Right forelimb (tissue), 1 donor: ENCODE measurements around the gene SYNGR3.
"Not testable (repeated sequence)": the region's sequence is repeated elsewhere in the genome, so short reads cannot be mapped to it uniquely, and the experiment has no call there.

Experiments used
- DNase-seq: peaks from one replicate; pipeline ENCODE4 v3.0.0-alpha.2; 2018

SYNGR3 gene

DNA sequence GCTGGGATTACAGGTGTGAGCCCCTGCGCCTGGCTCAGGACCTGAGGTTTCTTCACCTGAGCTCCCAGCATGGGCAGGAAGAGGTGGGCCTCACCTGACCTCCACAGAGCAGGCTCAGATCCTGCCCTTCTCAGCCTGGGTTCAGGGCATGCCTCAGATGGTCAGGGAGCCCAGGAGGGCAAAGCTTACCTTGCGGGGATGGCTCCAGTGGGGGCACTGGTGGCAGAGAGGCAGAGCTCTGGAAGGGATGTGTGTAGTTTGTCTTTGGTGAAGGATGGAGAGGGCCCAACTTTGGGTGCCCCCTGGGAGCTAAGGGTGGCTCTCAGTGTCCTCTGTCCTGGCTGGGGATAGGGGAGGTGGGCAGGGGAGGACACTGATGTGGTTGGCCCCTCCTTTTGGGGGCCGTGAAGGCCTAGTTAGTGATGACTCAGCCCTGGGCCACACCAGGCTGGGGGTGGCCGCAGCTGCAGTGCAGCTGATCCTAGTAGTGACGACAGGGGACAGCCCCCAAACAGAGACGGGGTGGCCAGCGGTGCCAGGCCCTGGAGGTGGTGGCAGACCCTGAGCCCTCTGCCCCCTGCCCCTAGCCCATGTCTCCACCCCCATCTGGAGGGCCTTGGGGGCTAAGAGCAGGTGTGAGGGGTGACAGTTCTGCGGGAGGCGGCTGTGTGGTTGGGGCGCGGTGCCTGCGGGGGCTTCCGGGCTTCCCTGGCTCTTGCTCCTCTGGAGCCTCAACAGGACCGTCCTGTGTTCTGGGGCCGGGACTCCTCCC is 42.7 kb downstream of the SYNGR3 start:
- no peak for DNase-seq

DNA sequence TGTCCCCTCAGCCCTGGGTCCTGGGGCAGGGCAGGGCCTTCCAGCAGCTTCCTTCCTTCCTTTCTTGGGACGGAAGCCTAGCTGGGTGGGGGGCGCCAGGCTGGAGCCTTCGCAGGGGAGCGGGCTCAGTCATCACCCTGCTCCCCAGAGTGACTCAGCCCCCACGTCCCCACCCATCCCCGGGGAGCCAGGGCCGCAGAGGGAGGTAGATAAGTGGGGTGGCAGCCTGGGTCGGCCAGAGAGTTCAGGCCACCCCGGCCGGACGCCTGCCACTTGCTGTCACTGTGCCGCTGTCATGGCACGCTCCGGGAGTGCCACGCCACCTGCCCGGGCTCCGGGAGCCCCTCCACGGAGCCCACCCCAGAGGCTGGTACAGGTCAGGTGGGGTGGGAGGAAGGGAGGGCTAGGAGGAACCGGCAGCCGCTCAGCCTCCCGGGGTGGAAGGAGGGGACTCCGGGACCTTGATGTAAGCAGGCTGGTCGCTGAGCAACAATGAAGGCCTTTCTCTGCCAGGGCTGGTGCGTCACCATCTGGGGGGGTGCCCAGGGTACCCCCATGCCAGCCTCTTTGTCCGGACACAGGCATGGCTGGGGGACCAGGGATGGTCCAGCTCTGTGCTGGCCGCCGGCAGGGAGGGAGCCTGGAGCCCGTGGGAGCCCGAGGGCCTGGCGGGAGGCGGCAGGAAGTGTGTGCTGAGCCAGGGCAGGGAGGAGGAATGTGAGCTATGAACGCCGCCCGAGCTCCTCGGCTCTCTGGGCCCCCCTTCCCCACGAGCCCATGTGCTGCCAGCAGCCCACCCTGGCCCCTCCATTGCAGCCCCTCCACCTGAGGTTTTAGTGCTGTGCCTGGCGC is 43.5 kb downstream of the SYNGR3 start:
- DNase-seq = peak; percentile 78

DNA sequence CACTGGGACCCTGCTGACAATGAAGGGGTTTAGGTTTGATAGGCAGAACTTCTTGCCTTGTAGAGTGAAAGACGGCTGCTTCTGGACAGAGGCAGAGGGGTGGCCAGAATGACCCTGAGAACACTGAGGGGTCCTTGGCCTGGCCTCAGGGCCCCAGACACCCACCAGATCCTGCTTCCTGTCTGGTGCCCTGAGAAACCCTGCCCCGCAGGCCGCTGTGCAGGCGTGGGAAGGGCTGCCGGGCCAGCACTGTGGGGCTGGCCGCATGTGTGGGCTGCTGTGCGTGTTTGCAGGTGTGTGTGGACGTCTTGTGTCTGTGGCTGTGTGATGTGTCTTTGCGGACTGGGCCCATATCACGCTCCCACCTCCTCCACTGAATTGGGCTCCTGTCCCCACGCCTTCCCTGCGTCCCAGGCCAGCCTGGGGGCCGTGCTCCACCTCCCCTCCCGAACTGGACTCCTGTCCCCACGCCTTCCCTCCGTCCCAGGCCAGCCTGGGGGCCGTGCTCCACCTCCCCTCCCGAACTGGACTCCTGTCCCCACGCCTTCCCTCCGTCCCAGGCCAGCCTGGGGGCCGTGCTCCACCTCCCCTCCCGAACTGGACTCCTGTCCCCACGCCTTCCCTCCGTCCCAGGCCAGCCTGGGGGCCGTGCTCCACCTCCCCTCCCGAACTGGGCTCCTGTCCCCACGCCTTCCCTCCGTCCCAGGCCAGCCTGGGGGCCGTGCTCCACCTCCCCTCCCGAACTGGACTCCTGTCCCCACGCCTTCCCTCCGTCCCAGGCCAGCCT is 44.3 kb downstream of the SYNGR3 start:
- DNase-seq = not testable (repeated sequence)

DNA sequence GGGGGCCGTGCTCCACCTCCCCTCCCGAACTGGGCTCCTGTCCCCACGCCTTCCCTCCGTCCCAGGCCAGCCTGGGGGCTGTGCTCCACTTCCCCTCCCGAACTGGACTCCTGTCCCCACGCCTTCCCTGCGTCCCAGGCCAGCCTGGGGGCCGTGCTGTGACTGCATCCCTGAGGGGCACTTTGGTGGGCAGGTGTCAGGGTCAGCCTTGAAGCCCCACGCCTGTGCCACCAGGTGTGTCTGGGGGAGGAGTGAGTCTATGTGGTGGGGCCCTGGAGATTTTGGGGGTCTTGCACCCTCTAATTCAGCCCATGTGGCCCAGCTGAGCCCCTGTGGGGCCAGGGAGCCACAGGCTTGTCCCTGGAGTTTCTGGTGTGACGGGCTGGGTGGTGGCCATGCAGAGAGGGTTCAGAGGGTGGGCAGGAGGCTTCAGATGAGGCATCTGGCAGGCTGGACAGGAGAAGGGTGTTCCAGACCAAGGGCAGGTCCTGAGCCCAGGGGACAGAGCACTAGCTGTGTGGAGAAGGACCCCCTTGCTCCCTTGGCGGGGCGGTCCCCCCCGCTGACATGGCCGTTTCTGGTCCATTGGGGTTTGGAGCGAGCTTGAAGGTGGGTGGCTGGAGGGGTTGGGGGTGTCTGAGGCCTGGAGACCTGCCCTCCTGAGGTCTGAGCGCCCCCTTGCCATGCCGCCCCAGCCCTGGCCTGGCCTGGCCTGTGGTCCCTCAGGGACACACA is 45.1 kb downstream of the SYNGR3 start:
- DNase-seq = no peak

DNA sequence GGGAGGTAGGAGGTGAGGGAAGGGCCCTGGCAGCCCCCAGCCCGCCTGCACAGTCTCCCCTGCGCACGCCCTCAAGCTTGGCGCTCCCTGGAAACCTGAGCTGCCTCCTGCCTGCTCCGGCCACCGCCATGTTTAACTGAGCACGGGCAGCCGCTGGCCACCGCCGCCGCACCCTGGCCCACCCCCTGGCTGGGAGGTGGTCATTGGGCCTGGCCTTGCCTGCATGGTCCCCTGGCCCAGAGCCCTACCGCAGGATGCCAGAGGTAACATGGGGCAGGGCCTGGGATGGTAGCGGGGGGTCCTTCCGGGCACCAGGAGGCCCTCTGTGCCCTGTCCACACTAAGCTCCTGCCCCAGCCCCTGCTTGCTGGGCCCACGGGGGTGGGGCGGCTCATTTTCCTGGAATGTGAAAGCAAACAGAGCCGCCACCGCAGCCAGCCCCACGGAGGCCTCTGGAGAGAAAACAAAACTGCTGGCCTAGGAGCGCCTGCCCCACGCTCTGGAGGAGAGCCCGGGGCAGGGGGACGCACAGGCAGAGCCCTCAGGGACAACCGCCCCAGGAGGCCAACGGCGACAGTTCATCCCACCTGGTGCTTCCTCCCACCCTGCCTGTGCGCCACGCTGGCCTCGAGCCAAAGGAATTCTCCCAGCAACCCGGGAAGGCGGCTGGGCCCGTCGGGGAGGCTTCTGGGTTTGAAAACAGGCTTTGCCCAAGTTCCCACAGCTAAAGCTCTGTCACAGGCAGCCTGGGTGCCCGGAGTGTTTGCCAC is 45.8 kb downstream of the SYNGR3 start:
- peak; percentile 84 for DNase-seq

DNA sequence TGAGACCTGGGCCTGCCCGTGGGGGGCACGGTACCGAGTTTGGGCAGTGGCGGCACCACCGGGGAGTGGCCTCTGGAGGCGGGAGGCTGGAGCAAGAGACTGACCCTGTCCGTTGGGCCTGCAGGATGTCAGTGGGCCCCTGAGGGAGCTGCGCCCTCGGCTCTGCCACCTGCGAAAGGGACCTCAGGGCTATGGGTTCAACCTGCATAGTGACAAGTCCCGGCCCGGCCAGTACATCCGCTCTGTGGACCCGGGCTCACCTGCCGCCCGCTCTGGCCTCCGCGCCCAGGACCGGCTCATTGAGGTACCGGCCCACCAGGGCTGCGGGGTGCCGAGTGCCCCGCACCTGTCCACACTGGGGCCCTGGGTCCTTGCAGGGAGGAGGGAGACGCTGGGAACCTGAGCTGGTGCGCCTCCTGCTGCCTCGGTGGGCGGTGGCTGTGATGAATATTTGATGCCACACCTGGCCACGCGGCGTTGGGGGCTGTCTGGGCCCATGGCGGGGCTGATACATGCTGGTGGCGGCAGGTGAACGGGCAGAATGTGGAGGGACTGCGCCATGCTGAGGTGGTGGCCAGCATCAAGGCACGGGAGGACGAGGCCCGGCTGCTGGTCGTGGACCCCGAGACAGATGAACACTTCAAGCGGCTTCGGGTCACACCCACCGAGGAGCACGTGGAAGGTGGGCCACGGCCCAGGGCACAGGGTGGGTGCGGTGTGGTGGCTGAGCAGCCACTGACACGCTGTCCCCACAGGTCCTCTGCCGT is 46.6 kb downstream of the SYNGR3 start:
- no peak for DNase-seq

DNA sequence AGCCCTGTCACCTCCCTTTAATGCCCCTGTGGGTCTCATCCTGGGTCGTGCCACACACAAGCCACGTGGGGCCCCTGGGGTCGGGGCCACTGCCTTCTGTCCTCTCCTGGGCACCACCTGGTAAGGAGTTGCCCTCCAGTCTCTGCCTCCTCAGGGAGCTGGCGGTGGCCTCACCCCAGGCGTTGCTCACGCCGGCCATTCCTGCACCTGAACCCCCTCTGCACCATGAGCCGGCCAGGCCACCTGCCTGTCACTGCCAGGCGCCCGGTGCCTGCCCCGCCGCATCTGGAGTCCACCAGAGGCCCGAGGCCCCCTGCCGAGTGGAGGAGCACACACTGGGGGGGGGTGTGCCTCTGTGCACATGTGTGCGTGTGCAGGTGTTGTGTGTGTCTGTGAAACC is 47.3 kb downstream of the SYNGR3 start:
- no peak for DNase-seq

DNA sequence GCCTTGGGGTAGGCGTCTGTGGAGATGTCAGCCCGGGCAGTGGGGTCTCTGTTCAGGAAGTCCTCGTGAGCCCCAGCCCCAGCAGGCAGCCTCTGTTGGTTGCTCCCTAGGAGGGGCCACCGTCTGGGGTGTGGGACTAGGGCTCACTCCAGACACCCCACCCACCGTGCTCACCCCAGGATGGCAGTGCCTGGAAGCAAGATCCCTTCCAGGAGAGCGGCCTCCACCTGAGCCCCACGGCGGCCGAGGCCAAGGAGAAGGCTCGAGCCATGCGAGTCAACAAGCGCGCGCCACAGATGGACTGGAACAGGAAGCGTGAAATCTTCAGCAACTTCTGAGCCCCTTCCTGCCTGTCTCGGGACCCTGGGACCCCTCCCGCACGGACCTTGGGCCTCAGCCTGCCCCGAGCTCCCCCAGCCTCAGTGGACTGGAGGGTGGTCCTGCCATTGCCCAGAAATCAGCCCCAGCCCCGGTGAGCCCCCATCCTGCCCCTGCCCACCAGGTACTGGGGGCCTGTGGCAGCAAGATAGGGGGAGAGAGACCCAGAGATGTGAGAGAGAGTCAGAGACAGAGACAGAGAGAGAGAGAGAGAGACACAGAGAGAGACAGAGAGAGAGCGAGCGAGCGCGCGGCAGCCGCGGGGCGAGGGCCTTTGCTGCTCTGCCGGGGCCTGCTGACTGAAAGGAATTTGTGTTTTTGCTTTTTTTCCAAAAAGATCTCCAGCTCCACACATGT is 48.0 kb downstream of the SYNGR3 start:
- peak; percentile 58 for DNase-seq

DNA sequence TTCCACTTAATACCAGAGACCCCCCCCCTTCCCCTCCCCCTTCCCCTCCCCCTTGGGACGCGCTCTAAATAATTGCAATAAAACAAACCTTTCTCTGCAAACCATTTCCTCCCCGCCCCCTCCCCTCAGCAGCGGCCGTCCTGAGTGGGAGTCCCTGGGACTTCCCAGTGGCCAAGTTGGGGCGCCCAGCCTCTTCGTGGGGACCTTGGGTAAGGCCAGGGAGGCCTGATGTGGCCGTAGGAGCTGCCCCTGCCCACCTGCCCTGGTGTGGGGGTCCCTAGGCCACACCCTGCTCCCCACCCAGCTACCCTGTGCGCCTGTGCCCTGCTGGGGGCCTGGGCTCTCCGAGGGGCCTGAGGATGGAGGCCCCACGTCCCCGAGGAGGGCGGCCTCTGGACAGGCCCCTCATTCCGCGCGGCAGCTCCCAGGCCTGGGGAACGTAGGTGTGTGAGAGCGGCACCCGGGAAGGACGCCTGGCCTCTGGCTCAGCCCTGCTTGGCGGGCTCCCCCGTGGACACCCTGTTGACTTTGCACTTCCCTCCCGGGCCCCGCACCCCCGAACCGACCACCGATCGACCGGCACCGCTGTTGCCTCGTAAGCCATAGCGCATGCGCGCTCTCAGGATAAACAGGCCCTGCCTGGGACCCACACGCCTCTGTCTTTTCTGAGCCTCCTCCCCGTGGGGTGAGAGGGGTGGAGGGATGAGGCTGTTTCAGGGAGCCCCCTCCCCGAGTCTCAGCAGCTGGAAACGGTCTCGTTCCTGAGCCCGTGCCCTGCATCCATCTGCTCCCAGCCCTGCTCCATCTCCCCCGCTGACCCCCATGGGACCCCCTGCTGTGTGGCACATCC is 48.8 kb downstream of the SYNGR3 start:
- DNase-seq = peak; percentile 72

DNA sequence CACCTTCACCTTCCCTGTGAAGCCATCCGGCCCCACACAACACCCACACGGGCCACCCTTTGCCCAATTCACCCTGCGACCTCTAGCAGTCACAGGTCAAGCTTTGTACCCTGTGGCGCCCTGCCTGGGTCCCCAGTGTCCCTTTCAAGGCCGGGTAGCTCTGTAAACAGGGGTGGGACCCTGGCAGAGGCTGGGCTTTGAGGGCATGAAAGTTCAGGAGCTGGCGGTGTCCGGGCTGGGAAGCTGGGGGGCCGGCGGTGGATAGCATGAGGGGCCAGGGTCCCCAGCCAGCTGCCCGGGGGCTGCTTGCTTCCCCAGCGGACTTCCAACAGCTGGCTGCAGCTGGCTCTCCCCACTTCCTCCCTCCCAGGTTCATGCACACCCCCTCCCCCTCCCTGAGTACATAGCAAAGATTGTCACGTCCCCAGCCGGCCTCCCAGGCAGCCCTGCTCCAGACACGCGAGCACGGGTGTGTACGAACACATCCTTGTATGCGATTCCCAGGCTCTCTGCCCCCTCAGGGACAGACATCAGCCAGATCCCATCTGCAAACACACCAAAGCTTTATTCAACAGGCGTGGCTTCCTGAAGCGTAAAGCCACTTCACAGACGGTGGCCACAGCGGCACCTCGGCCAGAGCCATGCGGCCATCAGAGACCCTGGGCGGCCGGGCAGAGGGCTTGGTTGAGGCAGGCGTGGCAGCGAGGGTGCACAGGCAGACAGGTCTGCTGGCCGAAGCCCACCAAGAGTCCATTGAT is 49.7 kb downstream of the SYNGR3 start:
- peak; percentile 86 for DNase-seq

DNA sequence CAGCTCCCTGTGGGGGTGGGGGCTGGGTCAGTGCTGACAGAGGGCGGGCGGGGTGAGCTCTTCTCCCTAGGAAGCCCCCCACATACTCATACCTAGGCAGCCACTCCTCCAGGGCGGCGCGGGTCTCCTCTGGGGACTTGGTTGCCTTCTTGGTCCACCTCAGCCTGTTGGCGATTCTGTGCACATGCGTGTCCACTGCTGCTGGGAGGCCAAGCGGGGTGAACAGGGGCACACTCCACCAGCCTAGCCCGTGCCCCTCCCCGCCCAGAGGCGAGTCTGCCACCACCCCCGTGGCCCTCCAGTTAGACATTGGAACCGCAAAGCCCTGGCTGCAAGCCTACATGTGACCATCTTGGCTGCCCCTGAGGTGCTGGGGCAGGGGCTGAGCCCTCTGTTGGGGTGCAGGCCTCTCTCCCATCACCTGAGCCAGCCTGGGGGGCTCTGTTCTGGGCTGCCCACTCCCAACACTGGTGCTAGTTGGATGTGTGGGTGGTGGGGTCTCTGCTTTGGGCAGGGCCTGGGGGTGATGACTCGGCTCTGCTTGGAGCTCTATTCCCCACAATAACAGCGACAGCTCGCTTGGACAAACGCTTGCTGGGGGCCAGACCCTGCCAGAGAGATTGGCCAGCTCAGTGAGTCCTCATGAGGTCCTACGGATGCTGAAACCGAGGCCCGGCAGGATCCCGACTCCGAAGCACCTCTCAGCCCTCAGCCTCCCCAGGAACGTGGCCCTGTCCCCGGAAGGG is 50.4 kb downstream of the SYNGR3 start:
- DNase-seq = peak; percentile 55

DNA sequence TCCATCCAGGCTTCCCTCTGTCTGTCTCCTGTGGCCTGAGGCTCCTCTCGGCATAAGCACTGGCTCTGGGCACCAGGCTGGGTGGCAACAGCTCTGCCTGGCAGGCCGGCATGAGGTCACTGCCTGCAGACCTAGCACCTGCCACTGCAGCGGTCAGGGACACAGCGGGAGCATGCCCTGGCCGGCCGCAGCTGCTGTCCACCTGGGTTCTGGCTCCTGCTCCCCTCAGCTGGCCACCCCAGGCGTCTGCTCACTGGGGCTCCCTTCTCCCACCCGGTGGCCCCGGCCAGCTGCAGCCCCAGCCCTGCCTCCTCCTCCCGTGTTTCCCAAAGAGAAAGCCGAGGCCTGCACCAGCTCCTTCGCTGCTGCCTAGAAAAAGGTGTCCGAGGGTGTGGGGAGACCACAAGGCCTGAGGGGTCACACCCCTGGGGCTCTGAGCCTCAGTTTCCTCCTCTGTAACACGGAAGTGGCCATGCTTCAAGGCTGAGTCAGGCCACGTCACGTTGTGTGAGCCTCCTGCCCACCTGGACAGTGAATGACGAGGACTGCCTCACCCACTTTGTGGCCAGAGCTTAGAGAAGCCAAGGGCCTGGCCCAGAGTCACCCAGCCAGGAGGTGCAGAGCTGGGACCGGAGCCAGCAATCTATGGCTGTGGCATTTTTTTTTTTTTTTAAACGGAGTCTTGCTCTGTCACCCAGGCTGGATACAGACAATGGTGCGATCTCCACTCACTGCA is 51.2 kb downstream of the SYNGR3 start:
- peak; percentile 67 for DNase-seq

DNA sequence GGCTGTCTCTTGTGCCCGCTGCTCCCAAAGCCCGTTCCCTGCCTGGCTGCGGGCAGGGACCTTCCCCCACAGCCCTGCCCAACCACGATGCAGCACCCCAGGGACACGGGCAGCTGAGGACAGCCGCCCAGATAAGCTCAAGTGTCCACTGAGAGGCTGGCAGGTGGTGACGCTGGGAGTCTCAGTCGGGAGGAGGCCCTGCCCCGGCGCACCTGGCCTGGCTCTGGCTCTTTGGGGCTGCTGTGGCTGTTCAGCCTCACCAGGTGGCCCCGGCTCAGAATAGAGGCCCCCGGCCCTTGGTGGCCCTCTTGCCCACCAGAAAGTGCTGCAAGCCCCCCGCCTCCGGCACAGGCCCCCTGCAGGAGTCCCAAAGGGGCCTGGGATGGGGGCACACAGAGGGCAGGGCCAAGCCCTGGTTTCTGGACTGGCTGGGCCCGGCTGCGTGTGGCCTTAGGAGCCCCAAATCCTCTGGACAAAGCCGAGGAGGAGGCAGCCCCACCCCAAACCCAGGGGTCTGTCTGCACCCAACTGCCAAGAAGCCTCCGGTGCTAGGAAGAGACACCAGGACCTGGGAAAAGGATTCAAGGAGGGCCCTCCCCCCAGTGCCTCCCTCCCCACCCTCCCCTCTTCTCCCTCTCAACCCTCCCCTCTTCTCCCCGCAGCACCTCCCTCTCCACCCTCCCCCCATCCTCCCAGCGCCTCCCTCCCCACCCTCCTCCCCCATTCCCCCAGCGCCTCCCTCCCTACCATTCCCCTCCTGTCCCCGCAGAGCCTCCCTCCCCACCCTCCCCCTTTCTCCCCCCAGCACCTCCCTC is 52.6 kb downstream of the SYNGR3 start:
- DNase-seq = no peak

DNA sequence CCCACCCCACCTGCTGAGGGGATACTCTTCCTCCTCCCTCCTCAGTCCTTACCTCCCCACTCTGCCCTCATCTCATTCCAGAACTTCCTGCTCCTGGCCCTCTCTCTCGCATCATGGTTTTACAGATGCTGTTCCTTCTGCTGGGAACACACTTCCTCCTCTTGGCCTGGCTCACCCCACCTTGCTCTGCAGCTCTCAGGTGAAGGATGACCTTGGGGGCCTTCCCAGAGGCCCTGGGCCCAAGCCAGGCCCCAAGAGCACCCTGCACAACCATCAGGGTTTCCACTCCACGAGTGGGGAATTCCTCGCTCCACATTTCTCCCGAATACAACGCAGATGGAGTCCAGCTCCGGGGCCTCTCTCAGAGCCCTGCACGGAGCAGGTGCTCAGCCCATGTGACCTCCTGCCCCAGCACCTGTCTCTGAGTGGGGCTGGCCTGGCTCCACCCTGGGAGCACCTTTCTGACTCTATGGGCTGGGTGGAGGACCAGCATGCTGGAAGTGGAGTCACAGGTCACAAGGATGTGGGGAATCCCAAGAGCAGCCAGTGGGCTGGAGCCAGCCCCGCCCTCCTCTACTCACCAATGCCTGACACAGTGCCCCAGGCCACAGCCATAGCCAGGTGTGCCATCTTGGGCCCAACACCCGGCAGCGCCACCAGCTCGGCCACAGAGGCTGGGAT is 53.4 kb downstream of the SYNGR3 start:
- no peak for DNase-seq
